ENCODE results near the gene RAPGEF2. TPM values are rescaled to one million over a fixed set of nuclear protein-coding genes. Genes with fewer than 3 reads are reported as not detected.
"Not testable (repeated sequence)": the region's sequence is repeated elsewhere in the genome, so short reads cannot be mapped to it uniquely, and the experiment has no call there.

The RAPGEF2 gene
- total RNA-seq, 2 donors from 2014 or later, result 14.0 to 33.3 TPM

GRCh38 chr4:159169404-159170302 lies 66.8 kb downstream of the RAPGEF2 start:
- peaks cover 13 to 17% of the 10 kb centered on the region in 2 donors for H3K4me1 Mint-ChIP-seq (ENCODE audit: low read depth in 2 of 2)
- no peaks in the 10 kb centered on the region for H3K36me3 Mint-ChIP-seq
- no peak overlapping the region for H3K27ac Mint-ChIP-seq
- no peaks in the 10 kb centered on the region for H3K9me3 Mint-ChIP-seq
- DNase-seq (ENCODE audit: low spot score) (no peak), ATAC-seq (no peak)
- no peak overlapping the region for H3K4me3 Mint-ChIP-seq
- H3K27me3 Mint-ChIP-seq, result no peaks in the 10 kb centered on the region

GRCh38 chr4:159171287-159171686 lies 68.4 kb downstream of the RAPGEF2 start:
- DNase-seq (ENCODE audit: low spot score), result no peak
- Mint-ChIP-seq H3K27ac (no peak overlapping the region), H3K27me3 (peaks cover 4 to 6% of the 10 kb centered on the region in 2 donors), H3K36me3 (no peaks in the 10 kb centered on the region), H3K9me3 (no peaks in the 10 kb centered on the region), H3K4me3 (no peak overlapping the region), H3K4me1 (ENCODE audit: low read depth in 2 of 2) (peaks cover 21 to 26% of the 10 kb centered on the region in 2 donors)
- ATAC-seq, result no peak

GRCh38 chr4:159173886-159174285 lies 71.0 kb downstream of the RAPGEF2 start:
- no peak for ATAC-seq
- H3K27me3 Mint-ChIP-seq, result peaks cover 4 to 6% of the 10 kb centered on the region in 2 donors
- no peaks in the 10 kb centered on the region for H3K36me3 Mint-ChIP-seq
- DNase-seq (ENCODE audit: low spot score), result no peak
- no peak overlapping the region for H3K27ac Mint-ChIP-seq
- H3K4me1 Mint-ChIP-seq (ENCODE audit: low read depth in 2 of 2), result peaks cover 20 to 26% of the 10 kb centered on the region in 2 donors
- no peak overlapping the region for H3K4me3 Mint-ChIP-seq
- no peaks in the 10 kb centered on the region for H3K9me3 Mint-ChIP-seq

GRCh38 chr4:159174645-159175084 lies 71.8 kb downstream of the RAPGEF2 start:
- peaks cover 23 to 31% of the 10 kb centered on the region in 2 donors for H3K4me1 Mint-ChIP-seq (ENCODE audit: low read depth in 2 of 2)
- no peaks in the 10 kb centered on the region for H3K9me3 Mint-ChIP-seq
- no peak for ATAC-seq
- H3K27ac Mint-ChIP-seq, result no peak overlapping the region
- no peaks in the 10 kb centered on the region for H3K36me3 Mint-ChIP-seq
- no peak overlapping the region for H3K4me3 Mint-ChIP-seq
- DNase-seq (ENCODE audit: low spot score), result no peak
- peaks cover 4 to 6% of the 10 kb centered on the region in 2 donors for H3K27me3 Mint-ChIP-seq

GRCh38 chr4:159175085-159175988 lies 72.5 kb downstream of the RAPGEF2 start:
- Mint-ChIP-seq H3K27ac (no peak overlapping the region), H3K4me3 (peak overlapping the region; percentile 47)

GRCh38 chr4:159175989-159176375 lies 73.1 kb downstream of the RAPGEF2 start:
- H3K4me3 Mint-ChIP-seq, result peak overlapping the region; percentile 47

More at GRCh38 chr4:159175085-159175988, 72.5 kb downstream of the RAPGEF2 start:
- Mint-ChIP-seq H3K4me1 (ENCODE audit: low read depth in 2 of 2) (peaks cover 29 to 37% of the 10 kb centered on the region in 2 donors), H3K27me3 (peaks cover 4 to 6% of the 10 kb centered on the region in 2 donors), H3K9me3 (no peaks in the 10 kb centered on the region), H3K36me3 (no peaks in the 10 kb centered on the region)
- peak; percentile 88 to 90 for ATAC-seq
- peak; percentile 68 for DNase-seq (ENCODE audit: low spot score)

GRCh38 chr4:159177265-159178150 lies 74.6 kb downstream of the RAPGEF2 start:
- ATAC-seq (no peak), DNase-seq (ENCODE audit: low spot score) (no peak)
- Mint-ChIP-seq H3K4me1 (ENCODE audit: low read depth in 2 of 2) (peaks cover 25 to 32% of the 10 kb centered on the region in 2 donors), H3K36me3 (no peaks in the 10 kb centered on the region), H3K4me3 (no peak overlapping the region), H3K27me3 (peaks cover 4 to 6% of the 10 kb centered on the region in 2 donors), H3K9me3 (no peaks in the 10 kb centered on the region), H3K27ac (peak overlapping the region in 1 of 2 donors; percentile 28)

More at GRCh38 chr4:159175989-159176375, 73.1 kb downstream of the RAPGEF2 start:
- Mint-ChIP-seq H3K27ac (no peak overlapping the region), H3K36me3 (no peaks in the 10 kb centered on the region), H3K9me3 (no peaks in the 10 kb centered on the region), H3K27me3 (peaks cover 4 to 6% of the 10 kb centered on the region in 2 donors), H3K4me1 (ENCODE audit: low read depth in 2 of 2) (peaks cover 29 to 38% of the 10 kb centered on the region in 2 donors)
- no peak for ATAC-seq
- no peak for DNase-seq (ENCODE audit: low spot score)

- Mint-ChIP-seq H3K4me3 (no peak overlapping the region), H3K27me3 (peaks cover 4 to 6% of the 10 kb centered on the region in 2 donors), H3K27ac (peak overlapping the region in 1 of 2 donors; percentile 28), H3K4me1 (ENCODE audit: low read depth in 2 of 2) (peaks cover 25 to 31% of the 10 kb centered on the region in 2 donors), H3K36me3 (no peaks in the 10 kb centered on the region), H3K9me3 (no peaks in the 10 kb centered on the region)
- DNase-seq (ENCODE audit: low spot score) (no peak), ATAC-seq (no peak)
These were observed 75.3 kb downstream of the RAPGEF2 start for GRCh38 chr4:159178151-159178546.

GRCh38 chr4:159178979-159179969 lies 76.4 kb downstream of the RAPGEF2 start:
- DNase-seq (ENCODE audit: low spot score), result no peak
- H3K4me3 Mint-ChIP-seq, result peak overlapping the region; percentile 17
- H3K9me3 Mint-ChIP-seq, result no peaks in the 10 kb centered on the region
- no peaks in the 10 kb centered on the region for H3K36me3 Mint-ChIP-seq
- H3K27ac Mint-ChIP-seq, result peak overlapping the region in 1 of 2 donors; percentile 7
- ATAC-seq, result no peak
- peaks cover 25 to 31% of the 10 kb centered on the region in 2 donors for H3K4me1 Mint-ChIP-seq (ENCODE audit: low read depth in 2 of 2)
- H3K27me3 Mint-ChIP-seq, result peaks cover 4 to 6% of the 10 kb centered on the region in 2 donors

- H3K27ac Mint-ChIP-seq; H3K4me3 Mint-ChIP-seq; ATAC-seq; H3K27me3 Mint-ChIP-seq; H3K36me3 Mint-ChIP-seq; H3K9me3 Mint-ChIP-seq; DNase-seq (ENCODE audit: low spot score): not testable (repeated sequence)
- H3K4me1 Mint-ChIP-seq (ENCODE audit: low read depth in 2 of 2), result peaks cover 21 to 23% of the 10 kb centered on the region in 2 donors
These were observed 81.2 kb downstream of the RAPGEF2 start for GRCh38 chr4:159183885-159184605.

- ATAC-seq (no peak), DNase-seq (ENCODE audit: low spot score) (no peak)
- Mint-ChIP-seq H3K36me3 (no peaks in the 10 kb centered on the region), H3K27ac (no peak overlapping the region), H3K27me3 (no peaks in the 10 kb centered on the region), H3K4me1 (ENCODE audit: low read depth in 2 of 2) (peaks cover 11% of the 10 kb centered on the region in 2 donors), H3K9me3 (no peaks in the 10 kb centered on the region), H3K4me3 (no peak overlapping the region)
These were observed 82.7 kb downstream of the RAPGEF2 start for GRCh38 chr4:159185591-159186023.

Data from natural killer cell treated with Interleukin-12 subunit alpha and Interleukin-12 subunit beta and Interleukin-15 and Interleukin-18, amount 100 ng/mL, for 72 hours (primary cell).